ENCODE results near the gene KLK1. TPM values are rescaled to one million over a fixed set of nuclear protein-coding genes. Genes with fewer than 3 reads are reported as not detected.

Gene KLK1
- polyA plus RNA-seq, 1 experiment = 0.15 TPM

GRCh38 chr19:50861010-50861409 is 37.4 kb upstream of the KLK1 start:
- no peaks in the 10 kb centered on the region for H3K27me3 ChIP-seq (ENCODE audit: control insufficient read depth, insufficient read depth, low read length)
- TF ChIP-seq CTCF (IDR thresholded peaks at IDR 0.05; ENCODE audit: insufficient read depth, low read depth, low read length) = no peak
- no peak overlapping the region for H3K4me3 ChIP-seq (ENCODE audit: low read depth, low read length)
- ChIA-PET POLR2A (no interaction called here), CTCF (no interaction called here)
- DNase-seq (ENCODE audit: low read depth) = no peak
- H3K36me3 ChIP-seq (ENCODE audit: control insufficient read depth, insufficient read depth, low read length) = no peaks in the 10 kb centered on the region

- ChIA-PET POLR2A (no interaction called here), CTCF (no interaction called here)
- DNase-seq (ENCODE audit: low read depth) = no peak
- TF ChIP-seq CTCF (IDR thresholded peaks at IDR 0.05; ENCODE audit: insufficient read depth, low read depth, low read length) = no peak
- no peak overlapping the region for H3K4me3 ChIP-seq (ENCODE audit: low read depth, low read length)
- no peaks in the 10 kb centered on the region for H3K36me3 ChIP-seq (ENCODE audit: control insufficient read depth, insufficient read depth, low read length)
- no peaks in the 10 kb centered on the region for H3K27me3 ChIP-seq (ENCODE audit: control insufficient read depth, insufficient read depth, low read length)
Observed at GRCh38 chr19:50859849-50860248, 36.3 kb upstream of the KLK1 start.

GRCh38 chr19:50858886-50859285 is 35.3 kb upstream of the KLK1 start:
- TF ChIP-seq CTCF (IDR thresholded peaks at IDR 0.05; ENCODE audit: insufficient read depth, low read depth, low read length) = no peak
- CTCF ChIA-PET = no interaction called here
- POLR2A ChIA-PET = no interaction called here
- DNase-seq (ENCODE audit: low read depth) = no peak
- Histone ChIP-seq H3K4me3 (ENCODE audit: low read depth, low read length) (no peak overlapping the region), H3K36me3 (ENCODE audit: control insufficient read depth, insufficient read depth, low read length) (no peaks in the 10 kb centered on the region), H3K27me3 (ENCODE audit: control insufficient read depth, insufficient read depth, low read length) (no peaks in the 10 kb centered on the region)

- TF ChIP-seq CTCF (IDR thresholded peaks at IDR 0.05; ENCODE audit: insufficient read depth, low read depth, low read length) = no peak
- H3K27me3 ChIP-seq (ENCODE audit: control insufficient read depth, insufficient read depth, low read length) = no peaks in the 10 kb centered on the region
- POLR2A ChIA-PET = no interaction called here
- CTCF ChIA-PET = interaction anchor here (0.8 kb wide), 1 partner anchor 41 kb away, joined by 3 read pairs; no protein-coding TSS in a partner anchor
- H3K4me3 ChIP-seq (ENCODE audit: low read depth, low read length) = no peak overlapping the region
- H3K36me3 ChIP-seq (ENCODE audit: control insufficient read depth, insufficient read depth, low read length) = no peaks in the 10 kb centered on the region
- DNase-seq (ENCODE audit: low read depth) = no peak
Observed at GRCh38 chr19:50857366-50857765, 33.8 kb upstream of the KLK1 start.

GRCh38 chr19:50854636-50855410 is 31.2 kb upstream of the KLK1 start, which contains the start of gene KLK3:
Gene KLK3 (plus strand): TSS chr19:50854915. CDS start chr19:50854956, 41 bp downstream.
- Histone ChIP-seq H3K27me3 (ENCODE audit: control insufficient read depth, insufficient read depth, low read length) (no peaks in the 10 kb centered on the region), H3K4me3 (ENCODE audit: low read depth, low read length) (no peak within 1 kb of the TSS), H3K36me3 (ENCODE audit: control insufficient read depth, insufficient read depth, low read length) (no peaks in the 10 kb centered on the region)
- TF ChIP-seq CTCF (IDR thresholded peaks at IDR 0.05; ENCODE audit: insufficient read depth, low read depth, low read length) = no peak
- ChIA-PET POLR2A (no interaction called here), CTCF (interaction anchor here (1.4 kb wide), 1 partner anchor 67 kb away, joined by 3 read pairs; no protein-coding TSS in a partner anchor)
- DNase-seq (ENCODE audit: low read depth) = no peak
